ENCODE results near the gene MYRF.

The MYRF gene

DNA sequence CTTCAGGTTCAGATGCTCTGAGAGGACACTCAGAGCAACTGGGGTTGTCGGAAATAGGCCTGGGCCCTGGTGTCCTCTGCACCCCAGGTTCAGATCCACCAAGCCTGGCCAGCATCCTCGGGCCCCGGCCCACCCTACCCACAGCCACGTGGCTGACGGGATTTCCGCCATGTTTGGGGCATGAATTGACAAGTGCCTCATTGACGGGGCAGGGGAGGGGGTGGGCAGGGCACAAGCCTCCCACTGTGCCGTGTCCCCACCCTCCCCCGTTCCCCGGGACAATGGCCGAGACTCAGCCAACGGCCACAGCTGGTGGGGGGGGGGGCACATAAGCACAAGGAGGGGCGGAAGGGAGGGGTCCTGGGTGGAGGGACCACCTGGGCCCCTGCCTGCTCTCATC, 8.5 kb downstream of the MYRF start:
- DNase-seq (ENCODE audit: low read depth): no peak

DNA sequence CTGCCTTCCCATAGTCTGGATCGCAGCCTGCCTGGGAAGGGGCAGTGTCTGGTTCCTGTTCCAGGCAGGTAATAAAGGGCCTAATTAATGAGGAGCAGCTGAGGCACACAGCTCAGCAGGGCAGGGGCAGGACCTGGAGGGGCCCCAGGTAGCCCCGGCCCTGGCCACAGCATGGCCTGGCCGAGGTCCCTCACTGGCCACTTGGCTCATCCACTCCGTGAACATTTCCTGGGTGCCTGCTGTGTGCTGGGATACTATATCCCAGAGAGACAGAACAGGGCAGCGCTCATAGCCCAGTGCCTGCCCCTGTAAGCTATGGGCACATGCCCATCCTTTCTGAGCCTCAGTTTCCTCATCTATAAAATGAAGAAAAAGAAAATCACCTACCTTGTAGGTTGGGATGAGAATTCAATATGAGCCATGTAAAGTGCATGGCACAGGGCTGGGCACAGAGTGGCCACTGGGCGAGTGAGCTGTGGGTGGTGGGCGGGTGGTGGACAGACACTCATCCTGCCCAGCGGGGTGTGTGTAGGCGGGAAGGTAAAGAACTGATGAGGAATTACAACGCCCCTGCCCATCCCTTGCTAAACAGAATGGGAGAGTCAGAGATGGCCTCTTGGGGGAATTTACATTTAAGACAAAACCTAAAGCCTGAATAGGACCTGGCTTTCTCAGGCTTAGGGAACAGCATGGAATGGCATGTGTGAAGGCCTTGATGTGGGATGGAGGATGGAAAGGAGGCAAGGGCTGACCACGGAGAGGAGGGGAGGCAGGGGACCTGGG, 9.2 kb downstream of the MYRF start:
- DNase-seq (ENCODE audit: low read depth): no peak

DNA sequence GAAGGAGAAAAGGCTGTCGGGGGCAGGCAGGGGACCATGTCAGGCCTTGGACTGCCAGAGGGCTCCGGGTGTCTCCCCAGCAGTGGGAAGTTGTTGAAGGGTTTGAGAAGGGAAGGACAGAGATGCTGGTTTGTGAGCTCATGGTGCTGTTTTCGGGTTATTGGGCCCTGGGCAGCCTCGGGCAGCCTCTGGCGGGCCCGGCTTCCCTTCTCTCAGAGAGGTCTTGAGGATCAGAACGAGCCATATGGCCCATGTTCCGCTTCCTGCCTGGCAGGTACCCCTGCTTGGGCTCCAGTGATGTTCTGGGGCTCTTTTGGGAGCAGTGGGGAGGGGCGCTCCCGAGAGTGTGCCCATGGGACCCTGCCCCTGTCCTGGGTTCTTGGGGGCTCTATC, 9.8 kb downstream of the MYRF start:
- no peak for DNase-seq (ENCODE audit: low read depth)

DNA sequence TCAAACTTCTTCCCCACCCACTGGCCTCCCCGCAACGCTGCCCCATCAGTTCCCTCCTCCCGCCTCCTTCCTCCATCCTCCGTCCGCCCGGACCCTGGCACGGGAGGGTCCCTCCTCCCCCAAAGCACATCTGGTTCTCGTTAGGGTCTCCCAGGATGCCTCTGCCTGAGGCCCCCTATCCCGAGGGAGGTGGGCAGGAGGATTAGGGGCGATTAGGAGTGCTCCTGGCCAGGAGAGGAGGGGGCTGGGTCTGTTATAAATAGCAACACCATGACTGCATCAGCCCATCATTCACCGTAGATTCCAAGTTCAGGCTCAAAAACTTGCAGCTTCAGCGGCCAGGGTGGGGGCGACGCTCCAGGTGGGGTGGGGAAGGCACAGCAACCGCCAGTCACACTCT, 10.4 kb downstream of the MYRF start:
- no peak for DNase-seq (ENCODE audit: low read depth)

DNA sequence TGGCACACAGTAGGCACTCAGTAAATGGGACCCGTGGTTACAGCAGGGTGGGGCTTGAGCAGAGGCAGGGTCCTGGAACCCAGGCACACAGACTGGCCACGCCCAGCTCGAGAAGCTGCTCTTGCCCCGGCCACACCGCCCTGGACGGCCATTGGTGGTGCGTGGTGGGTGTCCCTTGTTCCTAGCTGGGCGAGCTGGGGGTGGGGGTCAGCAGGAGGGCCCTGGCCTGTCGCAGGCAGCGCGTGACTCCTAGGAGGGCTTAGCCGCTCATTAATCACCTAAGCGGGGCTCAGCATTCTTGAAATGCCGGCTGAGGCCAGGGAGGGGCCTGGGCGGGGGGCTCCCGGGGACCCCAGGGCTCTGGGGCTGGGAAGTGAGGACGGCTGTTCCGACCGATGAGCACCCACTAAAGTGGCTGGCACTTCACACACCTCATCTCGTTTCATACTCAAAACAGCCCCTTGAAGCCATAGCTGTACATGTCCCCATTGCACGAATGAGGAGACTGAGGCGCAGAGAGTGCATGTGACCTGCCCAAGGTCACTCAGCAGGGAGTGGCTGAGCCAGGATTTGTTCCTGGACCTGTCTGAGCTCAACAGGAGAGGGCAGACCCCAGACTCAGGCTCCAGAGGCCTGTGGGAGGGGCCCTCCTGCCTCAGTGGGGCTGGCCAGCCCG, 11.6 kb downstream of the MYRF start:
- DNase-seq (ENCODE audit: low read depth): no peak

GRCh38 chr11:61764606-61765260, 12.3 kb downstream of the MYRF start:
- DNase-seq (ENCODE audit: low read depth): no peak

DNA sequence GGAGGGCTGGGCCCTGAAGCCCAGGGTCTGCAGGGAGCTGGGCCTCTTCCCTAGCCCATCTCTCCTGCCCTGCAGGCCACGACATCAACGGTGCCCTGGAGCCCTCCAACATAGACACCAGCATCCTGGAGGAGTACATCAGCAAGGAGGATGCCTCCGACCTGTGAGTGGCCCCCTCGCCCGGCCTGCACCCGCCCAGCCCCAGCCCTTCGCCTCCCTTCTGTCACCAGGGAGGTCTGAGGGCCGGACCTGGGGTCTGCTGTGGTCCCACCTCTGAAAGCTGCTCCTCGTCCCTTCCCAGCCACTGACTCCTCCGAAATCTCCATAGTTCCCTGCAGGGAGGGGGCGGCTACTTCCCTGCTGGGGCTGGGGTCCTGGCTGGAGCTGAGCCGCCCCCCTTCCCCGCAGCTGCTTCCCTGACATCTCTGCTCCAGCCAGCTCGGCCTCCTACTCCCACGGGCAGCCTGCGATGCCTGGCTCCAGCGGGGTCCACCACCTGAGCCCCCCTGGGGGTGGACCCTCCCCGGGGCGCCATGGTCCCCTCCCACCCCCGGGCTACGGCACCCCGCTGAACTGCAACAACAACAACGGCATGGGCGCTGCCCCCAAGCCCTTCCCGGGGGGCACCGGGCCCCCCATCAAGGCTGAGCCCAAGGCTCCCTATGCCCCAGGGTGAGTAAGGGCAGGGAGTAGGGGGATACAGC, 13.3 kb downstream of the MYRF start:
- no peak for DNase-seq (ENCODE audit: low read depth)

GRCh38 chr11:61766353-61766841, 14.0 kb downstream of the MYRF start:
- DNase-seq (ENCODE audit: low read depth): no peak

DNA sequence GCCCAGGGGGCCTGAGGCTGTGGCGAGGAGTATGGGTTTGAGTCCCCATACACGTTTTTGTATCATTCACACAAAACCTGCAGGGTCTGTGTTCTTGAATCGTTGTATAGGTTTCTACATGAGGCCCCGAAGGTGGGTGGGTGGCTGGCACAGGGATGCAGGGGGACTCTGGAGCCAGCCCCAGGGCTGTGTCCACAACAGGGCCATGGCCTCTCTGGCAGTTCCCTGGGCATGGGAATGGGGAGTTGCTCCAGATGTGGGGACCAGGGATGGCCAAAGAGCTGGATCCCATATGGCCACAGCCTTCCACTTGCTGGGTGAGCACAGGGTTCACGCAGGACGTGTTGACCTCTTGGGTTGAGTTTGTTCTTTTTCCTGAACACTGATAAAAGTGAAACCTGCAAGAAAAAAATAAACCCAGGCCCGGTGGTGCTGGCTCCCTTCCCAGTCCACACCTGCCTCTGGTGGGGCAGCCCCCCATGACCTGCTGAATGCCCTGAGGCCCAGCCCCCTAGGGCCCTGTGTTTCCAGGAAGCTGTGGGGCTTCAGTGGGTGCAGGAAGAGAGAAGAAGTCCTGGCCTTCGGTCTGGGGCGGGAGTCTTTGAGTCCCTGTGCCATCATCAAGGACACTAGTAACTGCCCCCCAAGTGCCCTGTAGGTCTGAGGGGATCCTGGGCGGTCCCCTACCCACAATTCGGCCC, 16.1 kb downstream of the MYRF start:
- DNase-seq (ENCODE audit: low read depth): no peak

DNA sequence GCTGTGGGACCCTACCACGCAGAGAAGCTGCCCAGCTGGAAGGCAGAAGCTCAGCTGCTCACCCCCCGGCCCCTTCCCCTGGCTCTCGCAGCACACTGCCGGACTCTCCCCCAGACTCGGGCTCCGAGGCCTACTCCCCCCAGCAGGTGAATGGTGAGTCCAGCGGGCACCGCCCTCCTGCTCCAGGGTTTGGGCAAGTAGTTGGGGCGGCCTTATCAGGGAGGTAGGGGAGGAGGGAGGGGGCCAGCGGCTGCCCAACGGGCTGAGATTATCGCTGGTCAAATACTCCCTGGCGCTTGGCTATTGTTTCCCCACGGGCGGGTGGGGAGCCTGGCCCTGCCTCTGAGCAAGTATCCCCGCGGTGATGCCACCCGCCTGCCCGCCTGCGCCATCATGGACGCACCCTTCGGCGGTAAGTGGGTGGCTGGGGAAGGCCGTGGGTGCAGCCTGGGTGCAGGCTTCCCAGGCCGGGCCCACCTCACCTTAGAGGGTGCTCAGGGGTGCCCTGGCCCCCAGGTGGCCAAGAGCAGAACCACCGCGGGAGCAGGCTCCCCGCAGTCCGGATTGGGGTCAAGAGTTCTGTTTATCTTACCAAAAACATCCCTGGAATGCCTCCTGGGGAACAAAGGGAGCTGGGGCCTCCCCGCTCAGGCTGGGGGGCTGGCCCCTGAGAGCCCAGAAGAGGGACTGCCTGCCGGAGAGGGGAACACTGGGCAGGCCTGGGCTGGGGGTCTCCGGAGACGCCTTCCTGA, 16.9 kb downstream of the MYRF start:
- no peak for DNase-seq (ENCODE audit: low read depth)

- no peak for DNase-seq (ENCODE audit: low read depth)
Measured at GRCh38 chr11:61769946-61770683, 17.7 kb downstream of the MYRF start.

GRCh38 chr11:61771195-61771894, 18.9 kb downstream of the MYRF start:
- DNase-seq (ENCODE audit: low read depth): no peak

DNA sequence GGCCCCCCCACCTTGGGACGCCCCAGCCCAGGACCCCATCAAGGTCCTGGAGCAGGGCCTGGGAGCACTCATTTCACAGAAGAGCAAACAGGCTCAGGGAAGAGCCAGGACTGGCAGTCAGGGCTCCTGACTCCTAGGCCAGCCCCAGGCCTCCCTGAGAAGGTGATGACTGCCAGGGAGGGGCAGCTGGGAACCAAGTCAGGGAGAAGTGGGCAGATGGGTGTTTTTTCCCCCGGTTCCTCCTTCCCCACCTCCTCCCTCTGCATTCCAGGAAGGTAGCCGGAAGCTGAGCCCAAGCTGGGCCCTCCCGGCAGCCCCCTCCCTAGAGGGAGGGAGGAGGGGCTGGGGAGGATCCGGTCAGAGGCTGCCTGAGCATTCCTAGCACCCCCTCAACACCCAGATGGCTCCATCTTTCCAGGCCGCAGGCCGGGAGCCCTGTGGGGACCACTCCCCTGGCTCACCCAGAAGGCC, 19.6 kb downstream of the MYRF start:
- DNase-seq (ENCODE audit: low read depth): no peak

DNA sequence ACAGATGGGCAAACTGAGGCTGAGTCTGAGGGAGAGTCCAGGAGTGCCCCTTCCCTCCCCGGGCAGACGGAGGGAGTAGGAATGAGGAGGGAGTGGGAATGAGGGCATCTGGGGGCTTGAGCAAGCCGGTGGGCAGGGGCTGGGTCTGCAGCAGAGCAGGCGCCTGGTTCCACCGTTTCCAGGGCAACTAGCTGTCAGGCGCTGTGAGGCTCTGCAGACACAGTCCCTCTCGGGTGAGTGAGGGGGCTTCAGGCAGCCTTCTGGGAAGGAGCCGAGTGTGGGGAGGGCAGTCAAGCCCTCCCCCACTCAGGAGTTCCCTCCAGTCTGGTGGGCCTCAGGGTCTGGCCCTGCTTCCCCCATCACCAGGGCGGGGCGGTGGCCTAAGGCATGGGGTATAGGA, 20.9 kb downstream of the MYRF start:
- no peak for DNase-seq (ENCODE audit: low read depth)

DNA sequence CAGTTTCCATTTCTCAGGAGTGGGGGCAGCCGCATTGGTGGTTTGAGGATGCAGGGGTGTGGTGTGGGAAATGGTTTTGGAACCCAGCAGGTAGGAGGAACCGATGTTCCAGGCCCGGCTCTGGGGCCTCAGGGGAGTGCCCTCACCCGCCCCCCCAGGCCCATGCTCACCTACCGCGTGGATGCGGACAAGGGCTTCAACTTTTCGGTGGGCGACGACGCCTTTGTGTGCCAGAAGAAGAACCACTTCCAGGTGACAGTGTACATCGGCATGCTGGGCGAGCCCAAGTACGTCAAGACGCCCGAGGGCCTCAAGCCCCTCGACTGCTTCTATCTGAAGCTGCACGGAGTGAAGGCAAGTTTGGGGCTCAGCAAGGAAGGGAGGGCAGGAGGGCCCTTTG, 21.4 kb downstream of the MYRF start:
- DNase-seq (ENCODE audit: low read depth): no peak

GRCh38 chr11:61774411-61774810, 22.0 kb downstream of the MYRF start:
- no peak for DNase-seq (ENCODE audit: low read depth)

DNA sequence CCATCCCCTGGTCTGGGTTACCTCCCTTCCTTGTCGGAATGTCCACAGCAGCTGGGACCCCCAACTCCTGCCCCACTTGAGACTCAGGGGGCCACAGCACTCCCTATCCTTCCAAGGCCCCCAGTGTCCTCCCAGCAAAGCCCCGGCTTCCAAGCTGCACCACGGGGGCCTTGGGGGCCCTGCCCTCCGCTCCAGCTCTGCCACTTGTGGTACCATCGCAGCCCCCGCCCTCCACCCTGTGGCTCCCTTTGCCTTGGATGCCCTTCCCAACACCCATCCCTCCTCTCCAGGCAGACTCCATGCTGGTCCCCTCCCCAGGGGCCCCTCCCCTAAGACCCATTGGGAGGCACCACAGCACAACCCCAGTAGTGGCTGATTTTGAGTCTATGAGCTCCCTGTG, 22.7 kb downstream of the MYRF start:
- no peak for DNase-seq (ENCODE audit: low read depth)

DNA sequence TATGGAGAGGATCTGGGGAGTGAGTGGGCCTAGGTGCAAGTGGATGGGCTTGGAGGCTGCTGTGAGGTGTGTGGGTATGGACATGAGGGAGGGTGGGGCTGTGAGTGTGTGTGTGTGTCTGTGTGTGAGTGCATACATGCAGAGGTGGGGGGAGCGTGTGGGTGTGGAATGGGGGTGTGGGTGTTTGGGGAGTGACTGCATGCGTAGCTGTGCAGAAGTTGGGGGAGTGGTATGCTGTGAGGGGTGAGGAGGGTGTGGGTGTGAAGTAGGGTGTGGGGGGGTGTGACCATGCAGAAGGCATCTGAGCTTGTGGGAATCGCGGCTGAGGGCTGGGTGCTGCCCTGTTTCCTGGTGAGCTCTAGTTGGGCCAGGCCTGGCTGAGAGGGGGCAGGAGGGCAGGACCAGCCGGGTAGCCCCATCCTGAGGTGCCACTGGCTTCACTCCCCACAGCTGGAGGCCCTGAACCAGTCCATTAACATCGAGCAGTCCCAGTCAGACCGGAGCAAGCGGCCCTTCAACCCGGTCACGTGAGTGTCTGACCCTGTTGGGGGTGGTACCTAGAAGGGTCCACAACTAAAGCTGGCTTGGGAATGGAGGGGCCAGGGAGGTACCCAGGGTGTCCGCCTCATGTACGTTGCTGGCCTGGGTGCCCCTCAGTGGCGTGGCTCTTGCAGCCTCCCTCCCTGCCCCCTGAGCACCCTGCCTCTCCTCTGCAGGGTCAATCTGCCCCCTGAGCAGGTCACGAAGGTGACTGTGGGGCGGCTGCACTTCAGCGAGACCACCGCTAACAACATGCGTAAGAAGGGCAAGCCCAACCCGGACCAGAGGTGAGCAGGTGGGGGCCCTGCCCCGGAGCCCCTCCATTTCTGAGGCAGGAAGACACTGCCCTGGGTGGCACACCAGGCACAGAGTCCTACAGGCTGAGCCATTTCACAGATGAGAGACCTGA, 23.4 kb downstream of the MYRF start:
- no peak for DNase-seq (ENCODE audit: low read depth)
